Spleen (tissue), 11 donors: ENCODE measurements around the gene ITPA. TPM values are rescaled to one million over a fixed set of nuclear protein-coding genes. Genes with fewer than 3 reads are reported as not detected.

Experiments
- DNase-seq: peaks from one replicate; pipeline ENCODE4 v3.0.0-alpha.2; 2020
- H3K27ac ChIP-seq, 8 donors: fragments of 200-600 bp; sonication (generic) in 7 of 8; 1 replicate in 4 of 8; 2 replicates in 4 of 8; pipeline versions ENCODE4 v1.5.0 to v1.8.0; 2016 to 2021; ENCODE audit warnings: inconsistent platforms in 4 of 8, mild to moderate bottlenecking in 4 of 8, moderate library complexity in 1 of 8
- H3K27me3 ChIP-seq, 7 donors: fragments of 200-600 bp; sonication (generic) in 6 of 7; replicated peaks in 1 of 7; 1 replicate in 4 of 7; 2 replicates in 3 of 7; pipeline versions ENCODE4 v1.5.0 to v1.8.0; 2016 to 2021; ENCODE audit warnings: inconsistent platforms in 3 of 7, mild to moderate bottlenecking in 1 of 7
- H3K36me3 ChIP-seq, 6 donors: fragments of 200-600 bp; sonication (generic) in 5 of 6; 1 replicate in 4 of 6; 2 replicates in 2 of 6; pipeline versions ENCODE4 v1.5.0 to v1.8.0; 2016 to 2021; ENCODE audit warnings: inconsistent platforms in 2 of 6
- H3K4me1 ChIP-seq, 6 donors: fragments of 200-600 bp; sonication (generic) in 5 of 6; 1 replicate in 3 of 6; 2 replicates in 3 of 6; pipeline versions ENCODE4 v1.5.0 to v1.8.0; 2016 to 2021; ENCODE audit warnings: inconsistent platforms in 3 of 6
- H3K4me3 ChIP-seq, 8 donors: fragments of 200-600 bp; sonication (generic) in 7 of 8; 1 replicate in 4 of 8; 2 replicates in 4 of 8; pipeline versions ENCODE4 v1.5.0 to v1.8.0; 2016 to 2021; ENCODE audit warnings: inconsistent platforms in 4 of 8, mild to moderate bottlenecking in 4 of 8, moderate library complexity in 2 of 8
- H3K9me3 ChIP-seq, 8 donors: fragments of 200-600 bp; sonication (generic) in 7 of 8; 1 replicate in 4 of 8; 2 replicates in 4 of 8; pipeline versions ENCODE4 v1.5.0 to v1.8.0; 2016 to 2021; ENCODE audit warnings: inconsistent platforms in 4 of 8
- POLR2A ChIP-seq, 3 donors: fragments of 450-650 bp; IDR thresholded peaks; one replicate each; pipeline ENCODE4 v1.5.1; 2017; ENCODE audit warnings: antibody characterized with exemption in 3 of 3, mild to moderate bottlenecking in 1 of 3
- POLR2AphosphoS5 ChIP-seq, 3 donors: sonication (generic); formaldehyde crosslinking; IDR thresholded peaks; one replicate each; pipeline ENCODE4 v1.5.1; 2017; ENCODE audit warnings: antibody characterized with exemption in 3 of 3
- WGBS, 5 donors: extraction: QIAGEN DNeasy Blood & Tissue Kit in 3 of 5; methylation state at CpG; one replicate each; pipeline versions ENCODE4 v1.1.5 to v1.1.7; 2013 to 2018; 5-methylcytosine and 5-hydroxymethylcytosine counted together
- intact Hi-C: fragments of 100-400 bp; cut with DNase I; formaldehyde crosslinking; loops from one replicate; pipeline ENCODE4 v1.15.0; 2023; ENCODE audit warnings: low total_unique reads
- polyA plus RNA-seq, 3 donors: library from polyadenylated mRNA; stranded (reverse); fragments of 200-250 nt; gene quantifications; one replicate each; pipeline ENCODE4 v1.2.1, GENCODE V29; 2013
- total RNA-seq, 7 donors: library from RNA; depleted of rRNA in 3 of 7; stranded (reverse); fragments of >200 nt in 3 of 7; fragmentation: NEBNext Ultra II Directional in 4 of 7; extraction: Animal tissue kit (Norgen Biotek cat#: 25700) in 4 of 7; gene quantifications; one replicate each; pipeline versions ENCODE4 v1.1.0 to v1.2.1, GENCODE V29; 2016 to 2021
- TF ChIP-seq, protein P1 (sequence below), 11 experiments: fragments of 200-600 bp in 7 of 11; fragments of 450-650 bp in 4 of 11; sonication (generic) in 4 of 11; IDR thresholded peaks in 8 of 11; conservative IDR thresholded peaks in 3 of 11; 1 replicate in 7 of 11; 2 replicates in 4 of 11; pipeline versions ENCODE4 v1.4.0 to v1.8.0; 2016 to 2021; ENCODE audit warnings: antibody characterized with exemption in 11 of 11, inconsistent platforms in 4 of 11, mild to moderate bottlenecking in 1 of 11
- donor health status: healthy with polysubstance abuse.
- donor health status: DM: no; HTN: no; CAD: no; lungs with moderate emphysema.
- donor health status: DM: no; HTN: no; CAD: no.
- donor health status: Bipolar disorder and iron deficiency.
- donor health status: healthy.
- donor health status: DM: no; HTN: no; CAD: no.
- donor health status: DM: yes; HTN: yes; CAD: no.

The ITPA gene
- total and polyA plus RNA-seq, 10 donors, result 26.1 to 173 (median 43.9) TPM

DNA sequence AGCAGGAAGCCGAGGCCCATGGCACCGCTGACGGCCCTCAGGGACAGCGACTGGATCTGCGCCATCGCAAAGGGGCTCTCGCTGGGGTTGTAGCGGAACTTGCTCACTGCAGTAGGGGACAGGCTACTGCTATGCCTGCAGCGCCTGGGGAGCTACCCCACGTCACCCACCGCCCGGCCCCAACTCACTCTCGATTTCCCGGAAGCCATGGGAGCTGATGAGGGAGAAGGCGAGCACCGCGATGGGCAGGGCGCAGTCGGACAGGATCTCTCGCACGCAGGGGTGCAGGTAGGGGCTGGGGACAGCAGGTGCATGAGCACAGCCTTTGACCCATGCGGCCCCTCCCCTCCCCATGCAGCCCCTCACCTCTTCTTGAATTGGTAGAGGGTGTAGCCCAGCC is 19.9 kb downstream of the ITPA start:
- H3K4me3 ChIP-seq, result no peak overlapping the region
- peaks cover 0 to 25% (median 7%) of the 10 kb centered on the region in 6 donors for H3K36me3 ChIP-seq
- no peaks in the 10 kb centered on the region for H3K4me1 ChIP-seq
- H3K27me3 ChIP-seq, result peaks cover 0 to under 1% (median 0%) of the 10 kb centered on the region in 7 donors
- H3K9me3 ChIP-seq, result no peaks in the 10 kb centered on the region
- 94 to 96% (median 95%) methylated on average over 16 to 22 of the region's 22 CpGs for WGBS, 5 donors
- DNase-seq, result peak; percentile 72
- intact Hi-C loops, result no loop called here
- H3K27ac ChIP-seq, result no peak overlapping the region
- TF ChIP-seq POLR2AphosphoS5 (IDR thresholded peaks at IDR 0.05) (no peak), POLR2A (IDR thresholded peaks at IDR 0.05) (no peak)
- TF ChIP-seq, protein P1, sequence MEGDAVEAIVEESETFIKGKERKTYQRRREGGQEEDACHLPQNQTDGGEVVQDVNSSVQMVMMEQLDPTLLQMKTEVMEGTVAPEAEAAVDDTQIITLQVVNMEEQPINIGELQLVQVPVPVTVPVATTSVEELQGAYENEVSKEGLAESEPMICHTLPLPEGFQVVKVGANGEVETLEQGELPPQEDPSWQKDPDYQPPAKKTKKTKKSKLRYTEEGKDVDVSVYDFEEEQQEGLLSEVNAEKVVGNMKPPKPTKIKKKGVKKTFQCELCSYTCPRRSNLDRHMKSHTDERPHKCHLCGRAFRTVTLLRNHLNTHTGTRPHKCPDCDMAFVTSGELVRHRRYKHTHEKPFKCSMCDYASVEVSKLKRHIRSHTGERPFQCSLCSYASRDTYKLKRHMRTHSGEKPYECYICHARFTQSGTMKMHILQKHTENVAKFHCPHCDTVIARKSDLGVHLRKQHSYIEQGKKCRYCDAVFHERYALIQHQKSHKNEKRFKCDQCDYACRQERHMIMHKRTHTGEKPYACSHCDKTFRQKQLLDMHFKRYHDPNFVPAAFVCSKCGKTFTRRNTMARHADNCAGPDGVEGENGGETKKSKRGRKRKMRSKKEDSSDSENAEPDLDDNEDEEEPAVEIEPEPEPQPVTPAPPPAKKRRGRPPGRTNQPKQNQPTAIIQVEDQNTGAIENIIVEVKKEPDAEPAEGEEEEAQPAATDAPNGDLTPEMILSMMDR (IDR thresholded peaks at IDR 0.05 in 8 of 11, conservative IDR thresholded peaks at IDR 0.05 in 3 of 11), result no peak

DNA sequence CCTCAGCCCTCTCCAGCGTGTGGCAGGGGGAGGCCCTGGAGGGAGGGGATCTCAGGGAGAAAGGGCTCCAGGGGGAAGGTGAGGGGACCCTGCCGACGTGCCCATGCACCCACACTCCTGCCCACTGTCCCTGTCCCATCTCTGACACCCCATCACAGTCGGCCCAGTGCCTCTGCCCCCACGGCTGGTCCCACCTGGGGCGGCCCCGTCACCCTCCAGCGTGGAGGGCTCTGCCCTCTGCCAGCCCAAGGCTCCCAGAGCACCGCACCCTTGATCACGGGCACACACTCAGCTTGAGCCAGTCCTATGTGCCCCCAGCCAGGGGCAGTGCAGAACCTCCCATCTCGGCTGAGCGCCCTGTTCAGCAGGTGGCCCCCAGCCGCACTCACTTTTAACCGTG is 20.5 kb downstream of the ITPA start:
- peak; percentile 59 for DNase-seq
- H3K27ac ChIP-seq, result no peak overlapping the region
- WGBS, 5 donors, result 89 to 97% (median 93%) methylated on average over 11 to 14 of the region's 14 CpGs
- H3K4me1 ChIP-seq, result no peaks in the 10 kb centered on the region
- no peak overlapping the region for H3K4me3 ChIP-seq
- peaks cover 0 to 19% (median 3%) of the 10 kb centered on the region in 6 donors for H3K36me3 ChIP-seq
- H3K27me3 ChIP-seq, result peaks cover 0 to 6% (median 0%) of the 10 kb centered on the region in 7 donors
- intact Hi-C loops, result no loop called here
- TF ChIP-seq POLR2A (IDR thresholded peaks at IDR 0.05), result no peak
- no peaks in the 10 kb centered on the region for H3K9me3 ChIP-seq

DNA sequence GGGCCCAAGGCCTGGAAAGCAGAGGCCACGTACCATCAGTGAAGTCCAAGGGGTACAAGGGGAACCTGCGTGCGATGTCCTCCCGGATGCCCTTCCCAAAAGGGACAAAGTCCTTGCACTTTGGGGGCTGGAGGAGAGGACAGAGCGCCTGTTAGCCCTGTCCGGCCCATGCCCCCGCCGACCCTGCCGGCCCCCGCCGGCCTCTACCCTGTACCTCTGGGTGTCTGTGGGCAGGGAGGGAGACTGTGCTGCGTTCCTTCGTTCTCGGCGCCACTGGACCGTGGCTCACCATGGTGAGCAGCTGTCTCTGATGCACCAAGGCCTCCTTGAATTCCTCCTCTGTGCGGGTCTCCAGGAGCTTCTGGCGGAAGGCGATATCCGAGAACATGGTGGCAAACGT is 21.8 kb downstream of the ITPA start:
- no peak for TF ChIP-seq POLR2AphosphoS5 (IDR thresholded peaks at IDR 0.05)
- TF ChIP-seq, protein P1 (IDR thresholded peaks at IDR 0.05 in 8 of 11, conservative IDR thresholded peaks at IDR 0.05 in 3 of 11), result no peak
- TF ChIP-seq POLR2A (IDR thresholded peaks at IDR 0.05), result no peak
- no peak overlapping the region for H3K27ac ChIP-seq
- no peaks in the 10 kb centered on the region for H3K4me1 ChIP-seq
- WGBS, 5 donors, result 92 to 97% (median 94%) methylated on average over 12 to 21 of the region's 21 CpGs
- peak; percentile 59 for DNase-seq
- H3K4me3 ChIP-seq, result no peak overlapping the region
- intact Hi-C loops, result no loop called here
- peaks cover 0 to 13% (median 0%) of the 10 kb centered on the region in 6 donors for H3K36me3 ChIP-seq
- H3K27me3 ChIP-seq, result peaks cover 0 to 18% (median 1%) of the 10 kb centered on the region in 7 donors
- H3K9me3 ChIP-seq, result no peaks in the 10 kb centered on the region

DNA sequence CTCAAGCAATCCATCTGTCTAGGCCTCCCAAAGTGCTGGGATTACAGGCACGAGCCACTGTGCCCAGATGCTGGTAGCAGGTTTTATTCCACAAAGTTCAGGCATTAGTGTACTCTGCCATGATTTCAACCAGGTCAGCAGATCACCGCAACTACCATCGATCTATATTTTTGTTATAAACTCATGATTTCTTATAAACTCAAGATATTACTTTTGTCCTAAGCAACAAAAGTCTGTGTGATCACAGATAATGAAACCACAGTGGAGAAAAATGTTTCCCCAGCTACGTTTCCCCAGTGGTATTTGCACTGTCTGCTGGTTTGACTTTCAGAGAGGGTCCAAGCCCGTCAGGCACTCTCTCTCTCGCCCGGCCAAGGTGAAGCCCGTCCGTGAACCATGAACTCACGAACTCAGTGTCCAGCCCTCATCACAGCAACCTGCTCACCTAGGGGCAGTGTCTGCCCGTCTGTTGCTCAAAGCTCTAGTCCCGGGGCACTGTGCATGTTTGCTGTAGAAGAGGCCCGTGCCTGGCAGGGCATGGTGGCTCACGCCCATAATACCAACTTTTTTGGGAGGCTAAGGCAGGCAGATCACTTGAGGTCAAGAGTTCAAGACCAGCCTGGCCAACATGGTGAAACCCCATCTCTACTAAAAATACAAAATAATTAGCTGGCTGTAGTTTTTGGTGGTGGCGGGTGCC is 22.7 kb downstream of the ITPA start:
- intact Hi-C loops, result no loop called here
- Histone ChIP-seq H3K9me3 (no peaks in the 10 kb centered on the region), H3K27ac (no peak overlapping the region), H3K4me1 (no peaks in the 10 kb centered on the region), H3K4me3 (no peak overlapping the region), H3K36me3 (peaks cover 0 to 5% (median 0%) of the 10 kb centered on the region in 6 donors), H3K27me3 (peaks cover 0 to 28% (median 8%) of the 10 kb centered on the region in 7 donors)
- WGBS, 5 donors, result 88 to 92% (median 92%) methylated on average over 15 of the region's 15 CpGs
- TF ChIP-seq POLR2AphosphoS5 (IDR thresholded peaks at IDR 0.05) (no peak), POLR2A (IDR thresholded peaks at IDR 0.05) (no peak)
- TF ChIP-seq, protein P1 (IDR thresholded peaks at IDR 0.05 in 8 of 11, conservative IDR thresholded peaks at IDR 0.05 in 3 of 11), result no peak
- DNase-seq, result no peak
